CD14-positive monocyte (primary cell): ENCODE results near the gene DLD. TPM values are rescaled to one million over a fixed set of nuclear protein-coding genes. Genes with fewer than 3 reads are reported as not detected.

Experiments used
- DNase-seq, 3 donors: peaks; one replicate each; pipeline ENCODE4 v3.0.0-alpha.2; 2011 to 2022
- H2AFZ ChIP-seq: 2 replicates; pipeline ENCODE4 v1.6.0; 2012; ENCODE audit warnings: mild to moderate bottlenecking, low read depth, low read length, inconsistent platforms; ENCODE audit not compliant: insufficient read depth, poor library complexity, severe bottlenecking
- H3K27ac ChIP-seq, 2 donors: 1 replicate in 1 of 2; 2 replicates in 1 of 2; pipeline ENCODE4 v1.5.1; 2012 to 2013; ENCODE audit warnings: low read length in 2 of 2, control low read depth in 1 of 2, inconsistent platforms in 1 of 2, low read depth in 1 of 2, mild to moderate bottlenecking in 1 of 2
- H3K27me3 ChIP-seq, 2 donors: one replicate each; pipeline versions ENCODE4 v1.6.0 to v1.6.1; 2011 to 2013; ENCODE audit warnings: low read length in 2 of 2; ENCODE audit not compliant: control insufficient read depth in 2 of 2, insufficient read depth in 2 of 2
- H3K36me3 ChIP-seq, 2 donors: replicated peaks in 1 of 2; 1 replicate in 1 of 2; 2 replicates in 1 of 2; pipeline versions ENCODE4 v1.5.1 to v1.6.1; 2012 to 2013; ENCODE audit warnings: low read length in 2 of 2, control low read depth in 1 of 2, inconsistent platforms in 1 of 2, mild to moderate bottlenecking in 1 of 2; ENCODE audit not compliant: insufficient read depth in 2 of 2, control insufficient read depth in 1 of 2
- H3K4me1 ChIP-seq, 2 donors: 1 replicate in 1 of 2; 2 replicates in 1 of 2; pipeline versions ENCODE4 v1.5.1 to v1.6.1; 2012 to 2013; ENCODE audit warnings: low read length in 2 of 2, control low read depth in 1 of 2, inconsistent platforms in 1 of 2, mild to moderate bottlenecking in 1 of 2, moderate library complexity in 1 of 2; ENCODE audit not compliant: insufficient read depth in 2 of 2, control insufficient read depth in 1 of 2
- H3K4me2 ChIP-seq: replicated peaks from 2 replicates; pipeline ENCODE3; 2012; ENCODE audit warnings: low read length, moderate library complexity, mild to moderate bottlenecking; ENCODE audit not compliant: poor library complexity, severe bottlenecking; ENCODE audit errors: extremely low read depth
- H3K4me3 ChIP-seq, 3 experiments: fragments of 200-600 bp in 1 of 3; sonication (generic) in 1 of 3; replicated peaks in 1 of 3; 1 replicate in 2 of 3; 2 replicates in 1 of 3; pipeline ENCODE4 v1.5.1; 2011 to 2013; ENCODE audit warnings: low read length in 3 of 3, mild to moderate bottlenecking in 3 of 3, control low read depth in 2 of 3, low read depth in 2 of 3, inconsistent platforms in 1 of 3, moderate library complexity in 1 of 3
- H3K79me2 ChIP-seq: 2 replicates; pipeline ENCODE4 v1.6.0; 2012; ENCODE audit warnings: mild to moderate bottlenecking, control low read depth, inconsistent platforms, low read length, moderate library complexity; ENCODE audit not compliant: insufficient read depth
- H3K9ac ChIP-seq: 2 replicates; pipeline ENCODE4 v1.6.0; 2017; ENCODE audit warnings: low read length, mild to moderate bottlenecking; ENCODE audit not compliant: insufficient read depth, poor library complexity, severe bottlenecking
- H3K9me3 ChIP-seq, 2 donors: replicated peaks in 1 of 2; 1 replicate in 1 of 2; 2 replicates in 1 of 2; pipeline versions ENCODE4 v1.5.1 to v1.6.1; 2012 to 2013; ENCODE audit warnings: low read length in 2 of 2, control low read depth in 1 of 2; ENCODE audit not compliant: control insufficient read depth in 1 of 2, insufficient read depth in 1 of 2
- H4K20me1 ChIP-seq: 2 replicates; pipeline ENCODE4 v1.6.0; 2012; ENCODE audit warnings: mild to moderate bottlenecking, low read length, control low read depth, moderate library complexity; ENCODE audit not compliant: insufficient read depth
- H3K27ac Mint-ChIP-seq, 7 donors: one replicate each; pipeline ENCODE4 v1.8.0; 2020; ENCODE audit warnings: mild to moderate bottlenecking in 7 of 7, mixed read lengths in 7 of 7, moderate library complexity in 6 of 7, inconsistent platforms in 2 of 7
- H3K27me3 Mint-ChIP-seq, 3 donors: one replicate each; pipeline ENCODE4 v1.8.0; 2021 to 2022; ENCODE audit warnings: low read depth in 3 of 3, mild to moderate bottlenecking in 3 of 3, mixed read lengths in 3 of 3, moderate library complexity in 3 of 3, inconsistent platforms in 1 of 3
- H3K36me3 Mint-ChIP-seq, 2 donors: one replicate each; pipeline ENCODE4 v1.8.0; 2020; ENCODE audit warnings: mixed read lengths in 2 of 2, inconsistent platforms in 1 of 2, mild to moderate bottlenecking in 1 of 2
- H3K4me1 Mint-ChIP-seq: one replicate; pipeline ENCODE4 v1.8.0; 2020; ENCODE audit warnings: mild to moderate bottlenecking, mixed read lengths
- H3K4me3 Mint-ChIP-seq, 2 donors: one replicate each; pipeline ENCODE4 v1.8.0; 2020; ENCODE audit warnings: mild to moderate bottlenecking in 2 of 2, mixed read lengths in 2 of 2, moderate library complexity in 1 of 2
- H3K9me3 Mint-ChIP-seq, 7 donors: one replicate each; pipeline ENCODE4 v1.8.0; 2020 to 2022; ENCODE audit warnings: mixed read lengths in 7 of 7, mild to moderate bottlenecking in 6 of 7, moderate library complexity in 6 of 7, inconsistent platforms in 2 of 7
- CTCF ChIP-seq: fragments of 200-600 bp; IDR thresholded peaks from one replicate; pipeline ENCODE4 v1.8.0; 2022; ENCODE audit warnings: antibody characterized with exemption, mild to moderate bottlenecking
- WGBS: methylation state at CpG from one replicate; pipeline ENCODE4 v1.1.5; 2013; ENCODE audit warnings: missing lambda C conversion rate; ENCODE audit not compliant: insufficient coverage; 5-methylcytosine and 5-hydroxymethylcytosine counted together
- intact Hi-C, 2 donors: fragments of 100-400 bp; cut with micrococcal nuclease; formaldehyde crosslinking; loops; one replicate each; pipeline versions ENCODE4 v1.15.0 to v1.15.1; 2023
- polyA plus RNA-seq, 3 donors: library from polyadenylated mRNA; depleted of rRNA in 1 of 3; unstranded in 2 of 3; stranded (reverse) in 1 of 3; fragments of 300-500 nt in 2 of 3; fragments of >200 nt in 1 of 3; fragmentation: Illumina TruSeq in 2 of 3; gene quantifications; 1 replicate in 2 of 3; 2 replicates in 1 of 3; pipeline ENCODE4 v1.2.3, GENCODE V29; 2012 to 2021

The DLD gene
- polyA plus RNA-seq, 3 donors, result 54.5 to 73.6 (median 70.1) TPM

- Histone ChIP-seq H3K4me2 (no peak overlapping the region), H3K4me1 (no peaks in the 10 kb centered on the region), H3K9ac (no peak overlapping the region), H3K27me3 (no peaks in the 10 kb centered on the region), H3K9me3 (no peaks in the 10 kb centered on the region), H3K27ac (no peak overlapping the region), H4K20me1 (no peaks in the 10 kb centered on the region), H3K79me2 (no peaks in the 10 kb centered on the region), H2AFZ (no peak overlapping the region), H3K36me3 (no peaks in the 10 kb centered on the region), H3K4me3 (no peak overlapping the region)
- no peak for TF ChIP-seq CTCF
- 99% methylated on average over 8 of the region's 9 CpGs for WGBS
- Mint-ChIP-seq H3K36me3 (no peaks in the 10 kb centered on the region), H3K4me1 (no peaks in the 10 kb centered on the region), H3K4me3 (no peak overlapping the region), H3K27me3 (peaks cover 0 to 3% (median 2%) of the 10 kb centered on the region in 3 donors), H3K9me3 (no peaks in the 10 kb centered on the region), H3K27ac (peak overlapping the region in 1 of 7 donors; percentile 40)
- intact Hi-C loops, result no loop called here
- no peak for DNase-seq
These were observed 60.9 kb downstream of the DLD start for GRCh38 chr7:107951896-107952295.

- Mint-ChIP-seq H3K4me3 (no peak overlapping the region), H3K4me1 (no peaks in the 10 kb centered on the region), H3K36me3 (no peaks in the 10 kb centered on the region), H3K27me3 (peaks cover 0 to 4% (median 3%) of the 10 kb centered on the region in 3 donors), H3K9me3 (no peaks in the 10 kb centered on the region), H3K27ac (no peak overlapping the region)
- no peaks in the 10 kb centered on the region for H3K79me2 ChIP-seq
- no peak overlapping the region for H3K4me3 ChIP-seq
- H3K27ac ChIP-seq, result no peak overlapping the region
- H3K4me1 ChIP-seq, result no peaks in the 10 kb centered on the region
- peaks cover 0 to 2% of the 10 kb centered on the region in 2 donors for H3K27me3 ChIP-seq
- no peak for DNase-seq
- TF ChIP-seq CTCF, result no peak
- H3K9me3 ChIP-seq, result no peaks in the 10 kb centered on the region
- no peak overlapping the region for H3K4me2 ChIP-seq
- intact Hi-C loops, result no loop called here
- H3K9ac ChIP-seq, result no peak overlapping the region
- 94% methylated on average over 7 of the region's 10 CpGs for WGBS
- no peak overlapping the region for H2AFZ ChIP-seq
- H3K36me3 ChIP-seq, result no peaks in the 10 kb centered on the region
- H4K20me1 ChIP-seq, result no peaks in the 10 kb centered on the region
These were observed 62.4 kb downstream of the DLD start for GRCh38 chr7:107953265-107953923.
